ENCODE data around the gene SIDT1. TPM values are rescaled to one million over a fixed set of nuclear protein-coding genes. Genes with fewer than 3 reads are reported as not detected.
A peak's percentile ranks its signal among the peaks of the same experiment; 100 is the strongest.

SIDT1 gene
- total RNA-seq, 1 donor from 2014 or later, result not detected

- intact Hi-C loops (cut with DNase I), result loop anchor here (1.0 to 10.0 kb wide), 3 partner anchors 131 to 576 kb away; no protein-coding TSS in a partner anchor
- no peaks in the 10 kb centered on the region for H3K4me1 ChIP-seq
- DNase-seq (ENCODE audit: low spot score in 2 of 2), result peak in 1 of 2 donors; percentile 81
- H3K27me3 ChIP-seq, result no peaks in the 10 kb centered on the region
- peak; percentile 63 to 76 (median 73) for TF ChIP-seq CTCF (IDR thresholded peaks at IDR 0.05)
- H3K27ac ChIP-seq, result no peak overlapping the region
- no peaks in the 10 kb centered on the region for H3K9me3 ChIP-seq
- peak overlapping the region in 1 of 2 donors; percentile 13 for H3K4me3 ChIP-seq
- H3K36me3 ChIP-seq, result no peaks in the 10 kb centered on the region
These were observed 94.4 kb downstream of the SIDT1 start for GRCh38 chr3:113626503-113627371.

GRCh38 chr3:113628316-113628715 lies 96.0 kb downstream of the SIDT1 start:
- no peak for TF ChIP-seq CTCF (IDR thresholded peaks at IDR 0.05)
- Histone ChIP-seq H3K4me1 (no peaks in the 10 kb centered on the region), H3K4me3 (no peak overlapping the region), H3K27ac (no peak overlapping the region), H3K27me3 (no peaks in the 10 kb centered on the region), H3K9me3 (no peaks in the 10 kb centered on the region), H3K36me3 (no peaks in the 10 kb centered on the region)
- DNase-seq (ENCODE audit: low spot score in 2 of 2), result no peak
- intact Hi-C loops (cut with DNase I), result loop anchor here (10.0 kb wide), 1 partner anchor 494 kb away; no protein-coding TSS in a partner anchor

GRCh38 chr3:113628788-113629187 lies 96.4 kb downstream of the SIDT1 start:
- Histone ChIP-seq H3K36me3 (no peaks in the 10 kb centered on the region), H3K27ac (no peak overlapping the region), H3K9me3 (no peaks in the 10 kb centered on the region), H3K4me1 (no peaks in the 10 kb centered on the region), H3K4me3 (no peak overlapping the region), H3K27me3 (no peaks in the 10 kb centered on the region)
- TF ChIP-seq CTCF (IDR thresholded peaks at IDR 0.05), result no peak
- no peak for DNase-seq (ENCODE audit: low spot score in 2 of 2)
- intact Hi-C loops (cut with DNase I), result loop anchor here (10.0 kb wide), 1 partner anchor 494 kb away; no protein-coding TSS in a partner anchor

- Histone ChIP-seq H3K27me3 (no peaks in the 10 kb centered on the region), H3K9me3 (no peaks in the 10 kb centered on the region), H3K4me3 (no peak overlapping the region), H3K27ac (no peak overlapping the region), H3K36me3 (no peaks in the 10 kb centered on the region), H3K4me1 (no peaks in the 10 kb centered on the region)
- no peak for DNase-seq (ENCODE audit: low spot score in 2 of 2)
- intact Hi-C loops (cut with DNase I), result loop anchor here (10.0 kb wide), 1 partner anchor 495 kb away; no protein-coding TSS in a partner anchor
- TF ChIP-seq CTCF (IDR thresholded peaks at IDR 0.05), result no peak
These were observed 97.4 kb downstream of the SIDT1 start for GRCh38 chr3:113629584-113630421.

- H3K4me1 ChIP-seq, result no peaks in the 10 kb centered on the region
These were observed 98.7 kb downstream of the SIDT1 start for GRCh38 chr3:113630956-113631542.

More at GRCh38 chr3:113630956-113631542, 98.7 kb downstream of the SIDT1 start:
- no peak for TF ChIP-seq CTCF (IDR thresholded peaks at IDR 0.05)
- Histone ChIP-seq H3K27me3 (no peaks in the 10 kb centered on the region), H3K27ac (no peak overlapping the region), H3K9me3 (no peaks in the 10 kb centered on the region), H3K4me3 (no peak overlapping the region), H3K36me3 (no peaks in the 10 kb centered on the region)
- intact Hi-C loops (cut with DNase I), result no loop called here
- no peak for DNase-seq (ENCODE audit: low spot score in 2 of 2)

Data from ascending aorta (tissue), 2 donors.